ACC112 (cell line): ENCODE data around the gene SPTB.

Experiments used
- H2AFZ ChIP-seq: fragments of 200-600 bp; sonication (generic); one replicate; pipeline ENCODE4 v1.6.0; 2017; ENCODE audit warnings: antibody characterized with exemption, low read length; ENCODE audit not compliant: unreplicated experiment
- H3K27ac ChIP-seq: fragments of 200-600 bp; sonication (generic); 2 replicates; pipeline ENCODE4 v1.5.1; 2014; ENCODE audit warnings: low read depth, mild to moderate bottlenecking, antibody characterized with exemption, low read length, moderate library complexity
- H3K27me3 ChIP-seq: fragments of 200-600 bp; sonication (generic); 2 replicates; pipeline ENCODE4 v1.6.1; 2014; ENCODE audit warnings: mild to moderate bottlenecking, antibody characterized with exemption, low read length, moderate library complexity, mixed read lengths; ENCODE audit not compliant: insufficient read depth
- H3K36me3 ChIP-seq: fragments of 200-600 bp; sonication (generic); 2 replicates; pipeline ENCODE4 v1.6.1; 2016; ENCODE audit warnings: mild to moderate bottlenecking, antibody characterized with exemption, low read length, moderate library complexity, mixed read lengths; ENCODE audit not compliant: insufficient read depth
- H3K4me1 ChIP-seq: fragments of 200-600 bp; sonication (generic); one replicate; pipeline ENCODE4 v1.6.1; 2016; ENCODE audit warnings: low read length, mixed read lengths; ENCODE audit not compliant: insufficient read depth, unreplicated experiment, control insufficient read depth
- H3K4me3 ChIP-seq: fragments of 200-600 bp; sonication (generic); 2 replicates; pipeline ENCODE4 v1.5.1; 2014; ENCODE audit warnings: mild to moderate bottlenecking, low read depth, low read length
- H3K79me2 ChIP-seq: fragments of 200-600 bp; sonication (generic); one replicate; pipeline ENCODE4 v1.6.0; 2016; ENCODE audit warnings: low read length; ENCODE audit not compliant: control insufficient read depth, unreplicated experiment, insufficient read depth

Gene SPTB

GRCh38 chr14:64868379-64868778 lies 11.3 kb downstream of the SPTB start:
- H3K4me3 ChIP-seq = no peak overlapping the region
- H3K27ac ChIP-seq = no peak overlapping the region
- H3K27me3 ChIP-seq = peaks cover 90% of the 10 kb centered on the region
- H3K36me3 ChIP-seq = no peaks in the 10 kb centered on the region
- H2AFZ ChIP-seq = no peak overlapping the region
- no peaks in the 10 kb centered on the region for H3K4me1 ChIP-seq
- no peaks in the 10 kb centered on the region for H3K79me2 ChIP-seq

DNA sequence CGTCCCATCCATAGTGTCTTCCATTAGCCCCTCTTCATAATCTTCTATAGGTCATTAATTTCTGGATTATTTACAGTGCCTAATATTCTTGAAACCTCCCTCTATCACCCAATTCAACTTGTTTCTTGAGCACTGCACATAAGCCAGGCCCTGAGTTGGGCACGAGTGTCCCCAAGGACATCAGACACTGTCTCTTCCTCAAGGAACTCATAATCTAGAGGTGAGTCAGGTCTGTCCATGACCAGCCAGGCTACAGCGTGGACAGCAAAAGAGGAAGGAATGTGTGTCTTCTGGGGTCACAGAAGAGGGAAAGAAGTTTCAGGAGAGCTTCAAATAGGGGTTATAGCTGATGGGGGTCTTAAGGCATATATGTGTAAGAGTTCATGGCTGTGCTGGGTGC lies 12.5 kb downstream of the SPTB start:
- no peak overlapping the region for H3K4me3 ChIP-seq
- H2AFZ ChIP-seq = no peak overlapping the region
- H3K79me2 ChIP-seq = no peaks in the 10 kb centered on the region
- H3K36me3 ChIP-seq = no peaks in the 10 kb centered on the region
- H3K27ac ChIP-seq = no peak overlapping the region
- no peaks in the 10 kb centered on the region for H3K4me1 ChIP-seq
- H3K27me3 ChIP-seq = peaks cover 91% of the 10 kb centered on the region

DNA sequence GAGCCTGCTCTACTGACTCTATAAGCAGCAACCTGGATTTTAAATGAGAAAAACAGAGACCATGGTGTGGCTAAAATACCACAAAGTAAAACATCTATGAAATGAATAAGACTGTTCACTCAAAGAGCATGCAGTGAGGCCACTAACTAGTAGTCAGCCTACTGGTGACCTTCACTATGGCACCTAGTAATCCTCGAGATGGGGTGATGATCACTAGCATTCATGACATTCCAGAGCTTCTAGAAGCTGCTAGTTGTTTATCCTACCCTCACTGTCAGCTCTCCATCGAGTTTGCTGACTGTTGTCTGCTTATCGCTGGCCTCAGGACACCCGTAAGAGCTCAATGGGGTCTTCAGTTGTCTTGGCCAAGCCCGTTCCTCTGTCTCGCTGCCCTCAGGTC lies 13.7 kb downstream of the SPTB start:
- Histone ChIP-seq H3K4me3 (no peak overlapping the region), H3K4me1 (no peaks in the 10 kb centered on the region), H3K27me3 (peaks cover 92% of the 10 kb centered on the region), H3K36me3 (no peaks in the 10 kb centered on the region), H3K79me2 (no peaks in the 10 kb centered on the region), H3K27ac (no peak overlapping the region), H2AFZ (no peak overlapping the region)

GRCh38 chr14:64865109-64865508 lies 14.6 kb downstream of the SPTB start:
- H2AFZ ChIP-seq = no peak overlapping the region
- no peaks in the 10 kb centered on the region for H3K79me2 ChIP-seq
- no peaks in the 10 kb centered on the region for H3K36me3 ChIP-seq
- no peak overlapping the region for H3K27ac ChIP-seq
- H3K4me3 ChIP-seq = no peak overlapping the region
- peaks cover 92% of the 10 kb centered on the region for H3K27me3 ChIP-seq
- H3K4me1 ChIP-seq = no peaks in the 10 kb centered on the region

- no peak overlapping the region for H3K4me3 ChIP-seq
- no peak overlapping the region for H2AFZ ChIP-seq
- H3K4me1 ChIP-seq = no peaks in the 10 kb centered on the region
- H3K36me3 ChIP-seq = no peaks in the 10 kb centered on the region
- no peaks in the 10 kb centered on the region for H3K79me2 ChIP-seq
- H3K27me3 ChIP-seq = peaks cover 96% of the 10 kb centered on the region
- no peak overlapping the region for H3K27ac ChIP-seq
Observed at GRCh38 chr14:64864258-64864657, 15.4 kb downstream of the SPTB start.

GRCh38 chr14:64861916-64862315 lies 17.8 kb downstream of the SPTB start:
- no peaks in the 10 kb centered on the region for H3K4me1 ChIP-seq
- H3K27me3 ChIP-seq = peaks cover 97% of the 10 kb centered on the region
- no peak overlapping the region for H2AFZ ChIP-seq
- H3K27ac ChIP-seq = no peak overlapping the region
- no peaks in the 10 kb centered on the region for H3K79me2 ChIP-seq
- no peaks in the 10 kb centered on the region for H3K36me3 ChIP-seq
- no peak overlapping the region for H3K4me3 ChIP-seq

- Histone ChIP-seq H3K4me3 (no peak overlapping the region), H3K27ac (no peak overlapping the region), H3K27me3 (peaks cover 95% of the 10 kb centered on the region), H2AFZ (no peak overlapping the region), H3K79me2 (no peaks in the 10 kb centered on the region), H3K4me1 (no peaks in the 10 kb centered on the region), H3K36me3 (no peaks in the 10 kb centered on the region)
Observed at GRCh38 chr14:64860039-64860438, 19.7 kb downstream of the SPTB start.

DNA sequence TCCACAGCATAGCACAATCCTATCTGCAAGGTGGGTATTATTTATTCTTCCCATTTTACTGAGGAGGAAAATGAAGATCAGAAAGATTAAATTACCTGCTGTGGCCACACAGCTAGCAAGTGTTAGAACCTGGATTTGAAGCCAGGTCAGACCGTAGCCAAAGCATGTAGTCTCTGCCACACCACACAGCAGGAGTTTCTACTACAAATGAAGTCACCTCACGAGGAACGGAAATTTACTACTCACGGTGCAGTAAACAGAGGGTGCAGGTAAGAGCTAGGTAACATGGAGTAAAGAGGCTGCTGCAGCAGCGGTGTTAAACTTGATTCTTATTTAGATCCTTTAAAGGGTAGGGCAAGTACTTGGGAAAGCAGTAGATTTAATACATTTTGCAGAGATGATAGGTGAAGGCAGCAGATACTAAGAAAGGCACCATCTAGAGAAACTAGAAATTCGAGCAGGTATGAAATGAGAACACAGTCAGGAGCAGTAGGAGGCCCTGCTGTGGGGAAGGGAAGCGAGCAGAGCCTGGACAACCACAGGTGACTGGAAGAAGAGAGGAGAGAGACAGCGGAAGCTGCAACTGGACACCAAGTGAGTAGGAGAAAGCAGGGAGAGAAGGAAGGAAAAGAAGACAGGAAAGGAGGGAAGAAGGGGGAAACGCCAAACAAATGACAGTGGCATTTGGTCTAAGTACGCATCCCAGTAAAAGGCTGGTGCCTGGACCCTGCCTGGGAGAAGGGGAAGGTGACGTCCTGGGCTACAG lies 21.5 kb downstream of the SPTB start:
- no peaks in the 10 kb centered on the region for H3K4me1 ChIP-seq
- H3K36me3 ChIP-seq = no peaks in the 10 kb centered on the region
- no peak overlapping the region for H2AFZ ChIP-seq
- no peak overlapping the region for H3K27ac ChIP-seq
- peaks cover 87% of the 10 kb centered on the region for H3K27me3 ChIP-seq
- H3K79me2 ChIP-seq = no peaks in the 10 kb centered on the region
- H3K4me3 ChIP-seq = no peak overlapping the region

- H3K4me3 ChIP-seq = no peak overlapping the region
- H3K27ac ChIP-seq = no peak overlapping the region
- no peaks in the 10 kb centered on the region for H3K4me1 ChIP-seq
- no peak overlapping the region for H2AFZ ChIP-seq
- no peaks in the 10 kb centered on the region for H3K79me2 ChIP-seq
- no peaks in the 10 kb centered on the region for H3K36me3 ChIP-seq
- H3K27me3 ChIP-seq = peaks cover 89% of the 10 kb centered on the region
Observed at GRCh38 chr14:64856529-64857445, 22.9 kb downstream of the SPTB start.

- no peak overlapping the region for H3K4me3 ChIP-seq
- no peak overlapping the region for H3K27ac ChIP-seq
- no peaks in the 10 kb centered on the region for H3K79me2 ChIP-seq
- no peak overlapping the region for H2AFZ ChIP-seq
- H3K36me3 ChIP-seq = no peaks in the 10 kb centered on the region
- no peaks in the 10 kb centered on the region for H3K4me1 ChIP-seq
- peaks cover 89% of the 10 kb centered on the region for H3K27me3 ChIP-seq
Observed at GRCh38 chr14:64855721-64856528, 23.8 kb downstream of the SPTB start.
